GM18498 (cell line): ENCODE data around the gene EXOC3L2.

Source experiments
- ATAC-seq: cut with Tn5 transposase; IDR thresholded peaks from one replicate; pipeline ENCODE4 v1.9.1; 2021; ENCODE audit warnings: mild to moderate bottlenecking, moderate library complexity; ENCODE audit not compliant: unreplicated experiment

The EXOC3L2 gene

GRCh38 chr19:45163156-45163555, 82.1 kb downstream of the EXOC3L2 start:
- ATAC-seq = no peak

GRCh38 chr19:45162608-45163143, 82.5 kb downstream of the EXOC3L2 start:
- no peak for ATAC-seq
